Activated CD4-positive, alpha-beta T cell treated with anti-CD3 and anti-CD28 coated beads, Interleukin-2, amount 50 U/mL, for 4 hours (primary cell): ENCODE data around the gene IQCM.

Experiments used
- DNase-seq, 2 experiments: peaks; one replicate each; pipeline ENCODE4 v3.0.0-alpha.2; 2020

Gene IQCM

DNA sequence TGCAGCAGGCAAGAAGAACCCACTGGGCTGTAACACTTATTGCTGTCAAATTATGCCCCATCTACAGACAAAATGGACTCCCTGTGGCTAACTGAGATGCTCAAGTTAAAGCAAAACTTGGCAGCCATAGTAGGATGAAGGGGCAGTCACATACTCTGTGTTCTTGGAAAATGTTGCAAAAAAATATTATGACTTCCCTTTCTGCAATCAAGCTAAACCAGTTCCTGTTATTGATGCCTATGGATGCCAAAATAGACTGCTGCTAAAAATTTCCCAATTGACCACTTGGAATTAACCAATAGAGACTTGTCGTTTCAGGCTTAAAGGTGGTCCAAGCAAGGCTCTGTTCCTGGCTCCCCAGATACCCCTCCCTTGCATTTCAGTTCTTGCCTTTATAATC lies 49.5 kb downstream of the IQCM start:
- no peak for DNase-seq

DNA sequence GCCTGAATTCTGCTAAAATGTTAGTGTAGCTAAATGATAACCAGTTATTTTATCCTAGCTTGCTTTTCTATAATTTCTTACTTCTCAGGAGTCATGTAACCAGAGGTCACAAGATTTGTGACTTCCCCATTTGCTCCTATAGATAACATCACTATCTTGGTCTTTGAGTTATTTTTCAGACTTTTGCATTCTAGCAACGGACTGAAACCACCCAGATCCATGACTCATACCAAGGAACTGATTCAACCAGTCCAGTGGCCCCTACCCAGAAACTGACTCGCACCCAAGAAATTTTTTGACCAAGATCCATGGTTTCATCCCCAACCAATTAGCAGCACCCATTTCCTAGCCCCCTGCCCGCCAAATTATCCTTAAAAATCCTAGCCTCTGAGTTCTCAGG lies 50.0 kb downstream of the IQCM start:
- no peak for DNase-seq

DNA sequence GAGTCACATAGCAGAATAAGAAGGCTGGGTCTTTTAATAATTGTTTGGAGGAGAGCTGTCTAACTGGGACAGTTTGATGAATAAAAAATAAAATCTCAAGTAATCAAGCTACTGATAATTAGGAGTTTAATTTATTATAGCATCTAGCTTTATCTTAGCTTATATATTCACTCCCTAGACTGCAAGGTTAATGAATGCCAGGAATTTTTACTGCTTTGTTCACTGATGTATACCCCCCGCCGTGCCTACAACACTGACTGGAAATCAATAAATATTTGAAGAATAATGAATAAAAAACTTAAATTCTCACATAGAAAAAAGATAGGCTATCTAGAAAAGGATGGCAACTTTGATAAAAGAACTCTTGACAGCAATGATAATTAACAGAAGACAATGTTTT lies 59.7 kb downstream of the IQCM start:
- no peak for DNase-seq

DNA sequence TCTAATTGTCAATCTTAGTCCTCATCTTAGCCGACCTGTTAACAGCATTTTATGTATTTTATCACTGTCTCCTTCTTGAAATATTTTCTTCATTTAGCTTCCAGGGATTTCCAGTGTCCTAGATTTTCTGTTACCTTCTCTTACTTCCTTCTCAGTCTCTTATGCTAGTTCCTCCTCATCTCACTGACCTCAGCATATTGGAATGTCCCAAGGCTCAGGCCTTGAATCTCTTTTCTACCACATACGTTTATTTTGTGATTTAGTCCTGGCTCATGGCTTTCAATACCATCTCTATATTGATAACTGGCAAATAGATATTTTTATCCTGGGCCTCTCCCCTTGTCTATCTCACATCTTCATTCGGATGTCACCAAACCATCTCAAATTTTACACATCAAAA lies 61.1 kb downstream of the IQCM start:
- no peak for DNase-seq

DNA sequence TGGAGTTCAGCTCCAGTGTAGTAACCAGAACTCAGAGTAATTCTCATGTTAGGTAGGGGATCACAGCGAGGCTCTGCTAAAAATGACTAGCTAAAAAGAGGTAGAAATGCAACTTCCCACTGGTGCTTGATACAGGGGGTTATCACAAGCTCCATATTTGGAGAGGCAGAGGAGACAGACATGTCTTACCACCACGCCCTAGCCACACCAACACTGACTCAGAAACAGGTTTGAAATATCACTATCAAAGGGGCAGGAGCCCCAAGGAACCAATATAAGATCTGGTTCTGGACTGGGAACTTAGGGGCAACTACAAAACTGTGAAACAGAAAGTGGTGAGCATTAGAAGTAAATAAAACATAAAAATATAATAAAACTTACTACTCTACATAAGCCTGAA lies 62.9 kb downstream of the IQCM start:
- DNase-seq, result no peak

DNA sequence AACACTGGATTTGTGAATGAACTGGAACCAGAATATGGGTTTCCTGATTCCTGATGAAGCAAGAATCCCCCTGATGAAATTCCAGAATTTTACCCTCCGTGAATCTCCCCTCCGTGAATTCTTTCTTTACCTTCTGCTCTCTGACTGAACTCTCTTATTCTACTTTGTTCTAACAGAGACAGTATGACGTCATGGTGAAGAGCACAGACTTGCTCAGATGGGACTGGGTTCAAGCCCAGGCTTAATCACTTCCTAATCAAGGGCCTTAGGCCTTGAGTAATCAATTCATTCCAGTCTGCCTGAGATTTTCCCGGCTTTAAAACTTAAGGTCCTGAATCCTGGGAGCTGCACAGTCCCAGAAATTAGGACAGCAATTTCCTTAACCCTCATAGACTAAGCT lies 64.5 kb downstream of the IQCM start:
- DNase-seq, result no peak

DNA sequence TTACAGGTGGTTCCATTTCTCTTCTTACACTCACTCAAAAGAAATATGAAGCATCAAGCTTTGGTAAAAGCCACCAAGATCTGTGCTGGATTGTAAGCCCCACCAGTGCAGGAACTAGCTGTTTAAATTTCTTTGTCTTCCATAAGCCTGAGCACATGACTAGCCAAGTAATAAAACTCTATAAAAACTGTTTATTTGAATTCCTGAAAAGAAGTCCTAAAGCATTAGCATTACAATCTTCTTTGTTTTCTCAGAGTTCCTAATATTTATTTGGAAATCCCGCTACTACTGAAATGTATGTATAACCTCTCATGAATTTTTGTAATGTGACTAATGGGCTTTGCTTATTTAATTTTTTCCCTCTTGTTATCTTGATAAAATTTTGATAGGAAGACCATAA lies 65.9 kb downstream of the IQCM start:
- DNase-seq, result no peak

DNA sequence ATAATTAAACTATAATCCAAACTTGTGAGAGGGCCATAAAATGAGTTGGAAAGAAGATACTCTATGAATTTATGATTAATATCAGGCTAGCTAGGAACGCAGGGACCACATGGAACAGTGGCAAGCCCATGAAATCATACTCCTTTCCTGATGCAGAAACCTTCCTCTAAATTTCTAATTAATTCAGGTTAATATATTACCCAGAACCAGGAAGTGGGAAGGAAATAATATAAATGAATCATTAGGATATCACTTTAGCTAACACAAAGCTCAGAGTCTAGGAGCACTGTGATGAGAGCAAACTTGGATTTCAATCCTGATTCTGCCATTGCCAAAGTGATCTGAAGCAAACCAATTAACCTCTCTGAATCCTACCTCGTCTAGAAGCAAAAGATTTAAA lies 68.0 kb downstream of the IQCM start:
- no peak for DNase-seq

DNA sequence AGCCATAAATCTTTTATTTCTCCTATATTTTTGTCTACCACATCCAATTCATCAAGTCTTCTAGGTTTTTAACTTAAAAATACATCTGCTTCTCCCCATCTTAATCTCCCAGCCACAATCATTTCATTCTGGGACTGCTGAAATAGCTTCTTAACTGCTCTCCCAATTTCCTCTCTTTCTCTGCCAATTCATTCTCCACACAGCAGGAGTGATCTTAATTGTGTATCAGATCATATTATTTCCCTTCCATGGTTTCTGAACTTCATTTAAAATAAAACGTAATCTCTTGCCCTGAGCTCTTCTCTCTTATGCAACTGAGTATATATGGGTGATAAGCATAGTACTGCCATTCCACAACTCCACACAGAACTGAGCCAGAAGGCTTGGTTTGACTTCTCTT lies 69.4 kb downstream of the IQCM start:
- DNase-seq, result no peak

DNA sequence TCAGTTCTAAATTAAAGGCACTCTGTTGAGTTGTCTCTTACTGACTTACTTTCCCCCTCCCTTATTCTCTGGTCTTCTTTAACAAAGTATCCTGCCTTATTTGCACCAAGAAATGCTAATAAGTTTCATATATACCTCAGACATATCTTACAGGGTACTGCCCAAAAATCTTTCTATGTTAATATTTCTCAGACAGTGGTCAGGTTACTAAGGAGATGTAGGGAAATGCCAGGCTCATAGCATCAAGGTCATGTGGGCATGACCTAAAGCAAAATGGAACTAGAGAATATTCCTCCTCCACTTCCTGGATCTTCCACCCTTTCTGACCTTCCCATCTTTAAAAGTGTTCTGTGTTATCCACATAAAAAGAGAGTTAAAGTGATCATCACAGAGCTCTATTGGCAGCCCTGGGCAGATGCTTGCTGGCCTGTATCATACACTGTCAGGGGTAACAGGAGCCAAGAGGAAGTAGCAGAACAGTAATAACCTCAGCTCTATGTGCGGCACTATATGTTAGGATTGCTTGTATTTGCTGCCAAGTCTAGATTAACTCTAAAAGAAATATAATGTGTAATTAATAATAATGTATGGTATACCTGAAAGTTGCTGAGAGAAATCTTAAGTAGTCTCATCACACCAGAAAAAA lies 74.3 kb downstream of the IQCM start:
- DNase-seq, result no peak

DNA sequence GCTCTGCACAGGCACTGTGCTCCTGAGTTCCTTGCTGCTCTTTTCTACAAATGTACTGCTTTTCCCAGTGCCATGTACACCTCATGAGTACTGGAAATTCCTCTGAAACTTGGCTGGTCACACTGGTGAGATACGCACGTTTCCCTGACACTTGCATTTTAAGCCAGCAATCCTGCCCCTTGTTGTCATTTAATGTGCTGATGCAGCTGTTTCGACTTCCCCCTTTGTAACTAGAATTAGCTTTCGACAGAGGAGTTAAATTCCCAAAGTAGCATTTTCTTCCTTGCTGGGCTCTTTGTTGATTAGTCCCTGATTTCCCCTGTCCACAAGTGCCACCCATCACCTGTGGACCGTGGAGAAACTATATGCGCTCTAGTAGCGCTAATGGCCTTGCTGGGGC lies 77.5 kb downstream of the IQCM start:
- DNase-seq, result no peak

DNA sequence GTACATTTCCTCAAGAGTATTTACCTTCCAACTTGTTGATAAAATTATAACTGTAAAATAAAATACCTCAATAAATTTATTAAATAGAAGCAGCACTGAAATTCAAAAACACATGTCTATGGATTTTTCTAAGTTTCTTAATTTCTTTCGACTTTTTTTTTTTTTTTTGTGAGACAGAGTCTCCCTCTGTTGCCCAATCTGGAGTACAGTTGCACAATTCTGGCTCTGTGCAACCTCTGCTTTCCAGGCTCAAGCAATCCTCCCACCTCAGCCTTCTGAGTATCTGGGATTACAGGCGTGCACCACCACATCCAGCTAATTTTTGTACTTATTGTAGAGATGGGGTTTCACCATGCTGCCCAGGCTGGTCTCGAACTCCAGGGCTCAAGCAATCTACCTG lies 79.8 kb downstream of the IQCM start:
- no peak for DNase-seq

DNA sequence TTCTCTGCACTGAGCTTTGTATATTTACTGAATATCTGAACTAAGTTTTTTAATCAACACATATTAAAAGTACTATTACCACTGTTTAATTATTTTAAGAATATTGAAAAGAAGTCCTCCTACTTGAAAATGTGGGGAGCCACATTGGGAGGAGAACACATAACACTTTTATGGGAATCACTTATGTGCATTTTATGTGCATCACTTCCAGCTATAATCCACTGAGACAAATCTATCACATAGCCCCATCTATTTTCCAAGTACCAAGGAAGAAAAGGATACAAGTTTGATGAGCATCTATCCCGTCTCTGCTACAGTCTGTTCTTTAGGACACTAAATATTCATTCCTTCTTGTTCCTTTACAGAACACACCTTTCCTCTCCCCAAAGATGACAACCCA lies 87.2 kb downstream of the IQCM start:
- no peak for DNase-seq

DNA sequence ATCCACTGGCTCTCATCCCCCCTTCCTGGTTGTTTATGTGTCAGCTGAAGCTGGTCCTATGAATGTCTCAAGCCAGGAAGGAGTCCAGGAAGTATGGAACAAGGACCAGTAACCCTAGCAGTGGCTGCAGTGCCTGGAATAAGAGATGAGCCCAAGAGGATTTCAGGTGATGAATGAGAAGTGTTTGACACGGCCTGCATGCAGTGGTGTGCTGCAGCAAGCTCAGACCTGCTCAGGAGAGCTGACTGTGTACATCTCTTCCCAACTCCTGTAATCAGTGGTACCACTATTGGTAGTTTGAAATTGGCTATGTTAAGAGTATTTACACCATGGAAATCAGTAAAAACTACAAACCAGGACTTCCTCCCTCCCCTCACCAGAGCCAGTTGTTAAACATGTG lies 88.0 kb downstream of the IQCM start:
- no peak for DNase-seq

DNA sequence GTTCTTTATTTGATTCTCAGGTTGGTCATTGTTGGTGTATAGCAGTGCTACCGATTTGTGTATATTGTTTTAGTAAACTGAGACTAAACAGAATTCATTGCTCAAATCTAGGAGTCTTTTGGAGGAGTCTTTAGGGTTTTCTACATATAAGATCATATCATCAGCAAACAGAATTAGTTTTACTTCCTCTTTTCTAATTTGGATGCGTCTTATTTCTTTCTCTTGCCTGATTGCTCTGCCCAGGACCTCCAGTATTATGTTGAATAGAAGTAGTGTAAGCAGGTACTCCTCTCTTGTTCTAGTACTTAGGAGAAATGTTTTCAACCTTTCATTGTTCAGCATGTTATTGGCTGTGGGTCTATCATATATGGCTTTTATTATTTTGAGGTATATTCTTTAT lies 92.6 kb downstream of the IQCM start:
- no peak for DNase-seq

DNA sequence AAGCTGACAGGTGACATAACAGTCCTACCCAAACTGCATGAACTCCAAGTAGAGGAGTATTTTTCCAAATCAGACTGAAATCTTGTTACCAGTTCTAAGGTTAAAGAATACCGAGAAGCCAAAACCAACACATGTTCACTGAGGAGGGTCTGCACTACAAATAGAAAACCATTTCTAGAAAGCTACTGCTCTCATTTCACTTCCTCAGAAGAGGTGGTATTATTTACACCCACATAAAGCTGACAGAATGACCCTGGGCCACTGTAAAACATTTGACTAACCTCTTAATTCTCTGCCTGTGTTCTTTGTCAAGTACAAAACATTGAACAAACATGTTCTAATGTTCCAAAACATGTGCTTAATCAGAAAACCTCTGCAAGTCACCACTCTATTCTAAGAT lies 95.8 kb downstream of the IQCM start:
- DNase-seq, result no peak

DNA sequence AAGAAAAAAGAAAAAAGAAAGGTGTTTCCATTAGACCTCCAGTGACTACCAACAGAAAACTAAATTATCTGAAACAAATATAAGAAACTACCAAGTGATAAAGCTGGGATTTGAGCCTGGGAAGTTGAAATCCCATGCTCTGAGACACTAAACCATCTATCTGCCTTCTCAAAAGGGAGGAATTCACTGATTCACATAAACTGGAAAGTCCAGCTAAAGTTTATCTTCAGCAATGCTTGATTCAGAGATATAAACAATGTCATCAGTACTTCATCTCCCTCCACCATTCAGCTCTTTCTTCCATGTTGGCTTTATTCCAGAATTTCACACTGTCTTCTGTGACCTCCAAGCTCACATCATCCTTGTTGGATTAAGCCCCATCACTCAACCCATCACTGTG lies 96.3 kb downstream of the IQCM start:
- DNase-seq, result no peak

DNA sequence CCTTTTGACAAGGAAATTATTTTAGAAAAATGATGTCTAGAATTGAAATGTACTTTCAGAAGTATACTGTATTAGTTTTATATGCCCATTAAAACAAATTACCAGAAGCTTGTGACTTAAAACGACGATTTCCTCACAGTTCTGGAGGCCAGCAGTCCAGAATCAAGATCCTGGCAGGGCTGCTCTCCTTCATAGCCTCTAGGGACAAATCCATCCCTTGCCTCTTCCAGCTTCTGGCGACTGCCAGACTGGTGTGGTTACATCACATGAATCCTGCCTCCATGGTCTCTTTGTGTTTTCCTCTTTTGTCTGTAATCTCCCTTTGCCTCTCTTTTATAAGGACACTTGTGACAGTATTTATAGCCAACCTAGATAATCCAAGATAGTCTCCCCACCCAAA lies 97.1 kb downstream of the IQCM start:
- no peak for DNase-seq

DNA sequence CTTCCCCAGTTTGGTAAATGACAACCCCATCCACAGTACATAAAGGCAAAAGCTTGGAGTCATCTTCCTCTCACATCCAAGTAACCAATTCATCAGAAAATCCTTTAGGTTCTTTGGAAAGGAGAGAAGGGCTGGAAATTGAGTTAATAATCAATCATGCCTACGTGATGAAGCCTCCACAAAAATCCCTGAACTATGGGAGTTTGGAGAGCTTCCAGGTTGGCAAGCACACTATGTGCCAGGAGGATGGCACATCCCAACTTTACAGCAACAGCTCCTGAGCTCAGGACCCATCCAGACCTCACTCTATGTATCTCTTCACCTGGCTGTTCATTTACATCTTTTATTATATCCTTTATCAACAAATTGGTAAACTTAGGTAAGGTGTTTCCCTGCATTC lies 98.9 kb downstream of the IQCM start:
- DNase-seq, result no peak

DNA sequence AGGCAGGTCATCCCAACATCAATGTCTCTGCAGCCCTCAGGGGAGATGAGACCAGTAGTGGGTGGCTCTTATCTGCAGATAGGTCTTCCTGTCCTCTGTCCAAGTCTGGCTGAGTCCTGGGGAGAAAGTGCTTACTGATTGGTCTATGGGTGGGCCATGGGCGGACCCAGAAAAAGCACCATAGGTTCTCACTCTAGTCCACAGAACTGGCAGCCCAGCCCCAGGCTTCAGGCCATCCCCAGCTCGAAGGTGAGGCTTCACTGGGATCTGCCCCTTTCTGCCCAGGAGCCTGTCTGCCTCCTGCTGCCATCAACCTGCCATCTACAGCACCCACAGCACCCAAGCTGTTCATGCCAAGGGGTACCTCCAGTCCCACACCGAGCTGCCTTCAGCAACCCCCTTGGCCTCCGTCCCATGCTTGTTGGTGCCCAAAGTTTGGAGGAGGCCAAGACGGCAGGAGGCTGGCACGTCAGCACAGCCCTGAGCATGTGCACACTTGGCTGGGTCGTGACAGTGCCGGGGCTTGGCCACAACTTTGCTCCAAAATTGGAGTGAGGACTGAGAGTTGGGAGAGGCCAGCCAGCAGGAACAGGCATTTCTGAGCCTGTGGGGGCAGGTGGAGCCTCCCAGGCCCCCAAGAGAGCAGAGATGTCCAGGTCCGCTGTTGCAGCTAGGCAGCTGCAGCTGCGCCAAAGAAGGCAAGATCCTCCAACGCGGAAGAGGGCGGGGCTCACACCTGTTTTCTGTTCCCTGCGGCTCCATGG lies 99.6 kb downstream of the IQCM start:
- no peak for DNase-seq

DNA sequence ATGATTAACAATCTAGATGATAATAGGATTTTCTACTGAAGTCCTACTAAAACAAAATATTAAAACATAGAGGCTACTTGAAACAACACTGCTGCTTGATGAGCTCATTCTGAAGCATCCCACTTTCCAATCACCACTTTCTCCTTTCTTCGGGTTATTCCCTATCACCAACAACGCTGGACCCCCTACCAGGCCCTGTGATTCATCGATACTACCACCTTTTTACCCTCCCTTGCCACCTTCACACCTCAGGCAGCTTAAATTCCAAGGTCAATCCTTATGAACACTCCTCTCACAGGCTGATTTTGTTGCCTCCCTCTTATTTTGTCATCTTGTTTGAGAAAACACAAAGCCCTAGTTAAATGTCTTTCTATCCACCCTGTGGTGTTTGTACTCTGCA lies 102.6 kb downstream of the IQCM start:
- no peak for DNase-seq

DNA sequence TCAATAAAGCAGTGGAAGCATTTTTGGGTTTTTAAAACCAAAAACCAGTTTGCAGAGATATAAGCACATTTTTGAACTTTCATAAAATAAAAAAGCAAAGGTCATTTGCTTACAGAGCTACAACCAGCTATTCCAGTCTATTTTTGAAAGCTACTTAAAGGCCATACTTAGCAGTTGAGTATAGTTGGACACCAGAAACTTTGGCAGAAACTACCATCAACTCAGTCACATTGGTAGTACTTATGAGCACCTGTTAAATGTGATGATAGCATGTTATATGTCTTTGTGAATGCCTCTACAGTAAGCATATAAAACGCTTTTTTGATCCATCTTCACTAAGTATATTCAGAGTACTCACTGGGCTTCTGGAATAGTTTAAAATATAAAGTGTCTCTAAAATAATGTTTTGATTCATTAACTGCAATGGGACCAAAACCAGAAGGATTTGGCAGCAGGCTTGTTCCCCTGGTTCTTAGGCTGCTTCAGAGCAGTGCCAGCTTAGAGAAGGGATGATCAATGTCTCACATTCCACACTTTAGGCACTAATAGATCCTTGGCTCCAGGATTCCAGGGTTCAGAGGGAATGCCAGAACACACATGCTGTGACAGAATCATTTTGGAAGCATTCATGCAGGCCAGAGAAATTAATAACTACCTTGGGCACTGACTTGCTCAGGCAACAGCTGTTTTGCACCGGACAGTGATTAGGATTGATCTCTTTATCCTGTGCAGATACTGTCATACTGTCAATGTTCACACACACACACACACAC lies 103.9 kb downstream of the IQCM start:
- DNase-seq, result no peak

DNA sequence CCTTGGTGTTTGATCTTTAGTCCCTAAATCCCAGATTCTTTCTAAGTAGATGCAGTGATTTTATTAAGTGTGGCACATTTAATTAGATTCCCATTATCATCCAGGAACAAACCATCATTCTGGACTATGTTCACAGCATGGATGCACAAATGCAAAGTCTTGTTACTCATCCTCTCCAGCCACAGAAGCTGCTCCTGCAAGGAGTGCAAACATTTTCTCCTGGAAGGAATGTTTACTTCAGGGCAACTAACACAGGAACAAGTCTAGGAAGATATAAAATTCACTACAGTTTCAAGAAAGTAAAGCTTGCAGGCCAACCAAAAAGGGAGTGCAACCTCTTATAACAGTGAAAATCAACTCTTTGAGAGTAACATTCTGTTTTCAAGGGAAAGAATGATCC lies 106.0 kb downstream of the IQCM start:
- DNase-seq, result no peak

DNA sequence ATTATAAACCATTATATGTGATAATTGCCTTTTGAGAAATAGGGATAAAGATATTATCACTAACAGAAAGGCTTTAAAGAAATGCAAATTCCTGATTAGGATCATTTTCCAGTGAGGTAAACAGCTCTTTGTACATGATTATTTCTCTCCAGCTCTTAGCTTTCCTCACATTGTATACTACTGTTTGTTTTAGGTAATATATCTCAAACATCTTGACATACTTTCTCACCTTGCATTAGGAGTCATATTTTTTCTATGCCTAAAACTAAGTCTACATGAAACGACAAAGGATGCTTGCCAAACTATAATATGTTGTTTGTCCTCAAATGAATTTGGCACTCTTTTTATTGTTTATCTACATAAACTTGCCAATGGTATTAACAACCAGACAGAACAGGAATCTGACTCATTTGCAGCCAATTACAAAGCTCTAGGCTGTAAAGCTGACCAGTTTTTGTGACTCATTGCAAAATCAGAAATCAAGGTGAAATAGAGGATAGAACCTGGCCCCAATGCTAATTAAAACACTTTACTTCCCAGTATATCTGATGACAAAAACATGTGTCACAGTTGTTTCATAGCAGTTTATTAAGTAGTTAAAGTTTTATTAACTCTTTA lies 107.0 kb downstream of the IQCM start:
- no peak for DNase-seq
